Colonic mucosa (tissue), 4 donors: ENCODE measurements around the gene IDH3B. TPM values are rescaled to one million over a fixed set of nuclear protein-coding genes. Genes with fewer than 3 reads are reported as not detected.

Source experiments
- DNase-seq: peaks from one replicate; pipeline ENCODE4 v3.0.0-alpha.2; 2020
- H3K27ac ChIP-seq: fragments of 200-600 bp; one replicate; pipeline ENCODE4 v1.8.0; 2021
- H3K27me3 ChIP-seq: fragments of 200-600 bp; one replicate; pipeline ENCODE4 v1.8.0; 2021
- H3K36me3 ChIP-seq: fragments of 200-600 bp; one replicate; pipeline ENCODE4 v1.8.0; 2021
- H3K4me1 ChIP-seq: fragments of 200-600 bp; one replicate; pipeline ENCODE4 v1.8.0; 2021; ENCODE audit warnings: mild to moderate bottlenecking
- H3K4me3 ChIP-seq: fragments of 200-600 bp; one replicate; pipeline ENCODE4 v1.8.0; 2021
- H3K9ac ChIP-seq, 2 donors: one replicate each; pipeline ENCODE4 v1.7.0; 2013; ENCODE audit warnings: control low read depth in 2 of 2, low read depth in 2 of 2, low read length in 2 of 2
- H3K9me3 ChIP-seq: fragments of 200-600 bp; one replicate; pipeline ENCODE4 v1.8.0; 2021
- intact Hi-C: fragments of 100-400 bp; cut with DNase I; formaldehyde crosslinking; loops from one replicate; pipeline ENCODE4 v1.14.1; 2022
- total RNA-seq, 2 donors: library from RNA; stranded (reverse); fragmentation: NEBNext Ultra II Directional in 1 of 2; extraction: Animal tissue kit (Norgen Biotek cat#: 25700) in 1 of 2; gene quantifications; one replicate each; pipeline ENCODE4 v1.2.1, GENCODE V29; 2021
- TF ChIP-seq, protein P1 (sequence below): fragments of 200-600 bp; IDR thresholded peaks from one replicate; pipeline ENCODE4 v1.8.0; 2022; ENCODE audit warnings: antibody characterized with exemption, mild to moderate bottlenecking
- donor health status: healthy.
- donor health status: DM: no; HTN: no; CAD: no.
- donor health status: DM: no; HTN: no; CAD: no.

IDH3B gene
- 100 to 1,000 TPM; 117 to 140 TPM for total RNA-seq

- H3K27me3 ChIP-seq, result no peaks in the 10 kb centered on the region
- no peaks in the 10 kb centered on the region for H3K36me3 ChIP-seq
- peak; percentile 95 for DNase-seq
- TF ChIP-seq, protein P1, sequence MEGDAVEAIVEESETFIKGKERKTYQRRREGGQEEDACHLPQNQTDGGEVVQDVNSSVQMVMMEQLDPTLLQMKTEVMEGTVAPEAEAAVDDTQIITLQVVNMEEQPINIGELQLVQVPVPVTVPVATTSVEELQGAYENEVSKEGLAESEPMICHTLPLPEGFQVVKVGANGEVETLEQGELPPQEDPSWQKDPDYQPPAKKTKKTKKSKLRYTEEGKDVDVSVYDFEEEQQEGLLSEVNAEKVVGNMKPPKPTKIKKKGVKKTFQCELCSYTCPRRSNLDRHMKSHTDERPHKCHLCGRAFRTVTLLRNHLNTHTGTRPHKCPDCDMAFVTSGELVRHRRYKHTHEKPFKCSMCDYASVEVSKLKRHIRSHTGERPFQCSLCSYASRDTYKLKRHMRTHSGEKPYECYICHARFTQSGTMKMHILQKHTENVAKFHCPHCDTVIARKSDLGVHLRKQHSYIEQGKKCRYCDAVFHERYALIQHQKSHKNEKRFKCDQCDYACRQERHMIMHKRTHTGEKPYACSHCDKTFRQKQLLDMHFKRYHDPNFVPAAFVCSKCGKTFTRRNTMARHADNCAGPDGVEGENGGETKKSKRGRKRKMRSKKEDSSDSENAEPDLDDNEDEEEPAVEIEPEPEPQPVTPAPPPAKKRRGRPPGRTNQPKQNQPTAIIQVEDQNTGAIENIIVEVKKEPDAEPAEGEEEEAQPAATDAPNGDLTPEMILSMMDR, result no peak
- no peaks in the 10 kb centered on the region for H3K9me3 ChIP-seq
- peak within 1 kb of the TSS; percentile 66 for H3K27ac ChIP-seq
- peak within 1 kb of the TSS; percentile 99 for H3K4me3 ChIP-seq
- H3K9ac ChIP-seq, result peak within 1 kb of the TSS; percentile 78 to 86
- intact Hi-C loops, result no loop called here
- H3K4me1 ChIP-seq, result no peaks in the 10 kb centered on the region
These were observed at the start of gene IDH3B for GRCh38 chr20:2663887-2664719. Gene IDH3B (minus strand): TSS chr20:2664216. CDS start chr20:2664188, 28 bp downstream.

GRCh38 chr20:2713285-2713684 lies 49.3 kb upstream of the IDH3B start:
- H3K9me3 ChIP-seq, result no peaks in the 10 kb centered on the region
- no peak overlapping the region for H3K4me3 ChIP-seq
- intact Hi-C loops, result no loop called here
- H3K36me3 ChIP-seq, result no peaks in the 10 kb centered on the region
- TF ChIP-seq, protein P1, result no peak
- no peak overlapping the region for H3K9ac ChIP-seq
- no peaks in the 10 kb centered on the region for H3K4me1 ChIP-seq
- H3K27ac ChIP-seq, result no peak overlapping the region
- DNase-seq, result no peak
- no peaks in the 10 kb centered on the region for H3K27me3 ChIP-seq

- no peak overlapping the region for H3K9ac ChIP-seq
- TF ChIP-seq, protein P1, result no peak
- no peak for DNase-seq
- H3K27ac ChIP-seq, result no peak overlapping the region
- H3K36me3 ChIP-seq, result no peaks in the 10 kb centered on the region
- H3K4me3 ChIP-seq, result no peak overlapping the region
- H3K27me3 ChIP-seq, result no peaks in the 10 kb centered on the region
- H3K4me1 ChIP-seq, result no peaks in the 10 kb centered on the region
- intact Hi-C loops, result no loop called here
- H3K9me3 ChIP-seq, result no peaks in the 10 kb centered on the region
These were observed 45.4 kb upstream of the IDH3B start for GRCh38 chr20:2709205-2709981.

DNA sequence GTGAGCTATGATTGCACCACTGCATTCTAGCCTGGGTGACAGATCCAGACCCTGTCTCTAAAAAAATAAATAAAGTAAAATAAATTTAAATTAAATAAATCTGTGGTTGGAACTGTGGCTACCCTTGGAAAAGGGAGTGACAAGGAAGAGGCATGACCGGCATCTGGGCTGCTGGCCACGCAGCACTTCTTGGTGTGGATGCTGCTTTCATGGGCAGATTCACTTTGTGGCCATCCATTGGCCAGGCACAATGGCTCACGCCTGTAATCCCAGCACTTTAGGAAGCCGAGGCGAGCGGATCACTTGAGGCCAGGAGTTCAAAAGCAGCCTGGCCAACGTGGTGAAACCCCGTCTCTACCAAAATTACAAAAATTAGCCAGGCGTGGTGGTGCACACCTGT lies 44.6 kb upstream of the IDH3B start:
- no peak overlapping the region for H3K27ac ChIP-seq
- no peak for DNase-seq
- no peak overlapping the region for H3K4me3 ChIP-seq
- TF ChIP-seq, protein P1, result no peak
- intact Hi-C loops, result no loop called here
- no peaks in the 10 kb centered on the region for H3K9me3 ChIP-seq
- H3K27me3 ChIP-seq, result no peaks in the 10 kb centered on the region
- H3K4me1 ChIP-seq, result no peaks in the 10 kb centered on the region
- H3K36me3 ChIP-seq, result no peaks in the 10 kb centered on the region
- H3K9ac ChIP-seq, result no peak overlapping the region

DNA sequence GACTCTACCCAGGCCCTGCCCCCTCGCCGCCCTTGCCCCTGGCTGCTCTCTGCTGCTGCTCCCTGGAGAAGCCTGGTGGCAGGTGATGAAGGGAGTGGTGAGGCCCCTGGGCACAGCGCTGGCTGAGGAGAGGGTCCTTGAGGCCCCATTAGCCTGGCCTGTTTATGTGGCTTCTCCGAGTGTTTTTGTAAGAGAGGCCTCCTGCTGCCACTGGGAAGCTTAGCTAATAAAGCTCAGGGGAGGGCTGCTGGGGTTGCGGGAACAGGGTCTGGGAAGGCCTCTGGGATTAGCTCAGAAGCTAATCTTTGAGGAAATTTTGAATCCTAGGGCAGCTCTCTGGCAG lies 44.0 kb upstream of the IDH3B start:
- H3K4me3 ChIP-seq, result no peak overlapping the region
- intact Hi-C loops, result no loop called here
- no peak for DNase-seq
- H3K27me3 ChIP-seq, result no peaks in the 10 kb centered on the region
- no peaks in the 10 kb centered on the region for H3K4me1 ChIP-seq
- TF ChIP-seq, protein P1, result no peak
- no peak overlapping the region for H3K9ac ChIP-seq
- H3K27ac ChIP-seq, result no peak overlapping the region
- no peaks in the 10 kb centered on the region for H3K9me3 ChIP-seq
- no peaks in the 10 kb centered on the region for H3K36me3 ChIP-seq
